ENCODE measurements around the gene SET.
A peak's percentile ranks its signal among the peaks of the same experiment; 100 is the strongest.

GRCh38 chr9:128733256-128733655, 44.2 kb downstream of the SET start:
- TF ChIP-seq CTCF (IDR thresholded peaks at IDR 0.05): peak in 5 of 6 experiments; percentile 15 to 68 (median 60)
- TF ChIP-seq POLR2A (IDR thresholded peaks at IDR 0.05): no peak

All from Peyer's patch (tissue), 4 donors.